NCI-H748 treated with DMSO at 0.1 percent for 48 hours (cell line): ENCODE data around the gene LRRIQ4.

Source experiments
- DNase-seq: peaks from one replicate; lab custom pipeline; 2025; lab: John Stamatoyannopoulos, UW

Gene LRRIQ4

GRCh38 chr3:169809230-169809795 lies 3.4 kb upstream of the LRRIQ4 start:
- DNase-seq: no peak

- DNase-seq: peak; percentile 40
These were observed 889 bp upstream of the LRRIQ4 start for GRCh38 chr3:169811631-169812331.

- no peak for DNase-seq
These were observed 608 bp downstream of the LRRIQ4 start for GRCh38 chr3:169813278-169813677.

GRCh38 chr3:169813757-169814517 lies 1.3 kb downstream of the LRRIQ4 start:
- peak; percentile 33 for DNase-seq

GRCh38 chr3:169815590-169816150 lies 3.0 kb downstream of the LRRIQ4 start:
- DNase-seq: no peak

GRCh38 chr3:169818316-169818715 lies 5.6 kb downstream of the LRRIQ4 start:
- no peak for DNase-seq

- peak; percentile 26 for DNase-seq
These were observed 9.4 kb downstream of the LRRIQ4 start for GRCh38 chr3:169822091-169822490.

- DNase-seq: peak; percentile 65
These were observed 9.9 kb downstream of the LRRIQ4 start for GRCh38 chr3:169822540-169822939.

GRCh38 chr3:169822983-169823382 lies 10.3 kb downstream of the LRRIQ4 start:
- peak; percentile 65 for DNase-seq

- DNase-seq: no peak
These were observed 12.6 kb downstream of the LRRIQ4 start for GRCh38 chr3:169825316-169825715.

GRCh38 chr3:169827712-169828111 lies 15.0 kb downstream of the LRRIQ4 start:
- no peak for DNase-seq

GRCh38 chr3:169835533-169835932 lies 22.9 kb downstream of the LRRIQ4 start:
- no peak for DNase-seq

GRCh38 chr3:169836078-169836941 lies 23.6 kb downstream of the LRRIQ4 start:
- DNase-seq: no peak

GRCh38 chr3:169836942-169837275 lies 24.2 kb downstream of the LRRIQ4 start:
- no peak for DNase-seq

- DNase-seq: no peak
These were observed 25.9 kb downstream of the LRRIQ4 start for GRCh38 chr3:169838511-169839030.

- no peak for DNase-seq
These were observed 28.5 kb downstream of the LRRIQ4 start for GRCh38 chr3:169841171-169841570.

GRCh38 chr3:169842960-169843359 lies 30.3 kb downstream of the LRRIQ4 start:
- DNase-seq: no peak

GRCh38 chr3:169846458-169847193 lies 34.0 kb downstream of the LRRIQ4 start:
- no peak for DNase-seq

GRCh38 chr3:169847896-169848295 lies 35.2 kb downstream of the LRRIQ4 start:
- peak; percentile 24 for DNase-seq

- DNase-seq: no peak
These were observed 36.1 kb downstream of the LRRIQ4 start for GRCh38 chr3:169848741-169849140.

GRCh38 chr3:169850618-169851017 lies 37.9 kb downstream of the LRRIQ4 start:
- no peak for DNase-seq
